GM04504 (cell line): ENCODE measurements around the gene MYBPC3.
"Not testable (repeated sequence)": the region's sequence is repeated elsewhere in the genome, so short reads cannot be mapped to it uniquely, and the experiment has no call there.

Source experiments
- DNase-seq: peaks from one replicate; pipeline ENCODE4 v3.0.0-alpha.2; 2012; ENCODE audit warnings: low read depth

MYBPC3 gene

GRCh38 chr11:47338396-47339241 is 13.9 kb downstream of the MYBPC3 start:
- DNase-seq: no peak

- DNase-seq: no peak
Observed at GRCh38 chr11:47337229-47337924, 15.1 kb downstream of the MYBPC3 start.

GRCh38 chr11:47336595-47336994 is 15.9 kb downstream of the MYBPC3 start:
- DNase-seq: no peak

- no peak for DNase-seq
Observed at GRCh38 chr11:47335733-47336132, 16.8 kb downstream of the MYBPC3 start.

GRCh38 chr11:47334699-47335411 is 17.6 kb downstream of the MYBPC3 start:
- DNase-seq: not testable (repeated sequence)

GRCh38 chr11:47333886-47334443 is 18.5 kb downstream of the MYBPC3 start:
- no peak for DNase-seq

- no peak for DNase-seq
Observed at GRCh38 chr11:47333526-47333845, 19.0 kb downstream of the MYBPC3 start.

- no peak for DNase-seq
Observed at GRCh38 chr11:47332791-47333525, 19.5 kb downstream of the MYBPC3 start.

- DNase-seq: no peak
Observed at GRCh38 chr11:47332303-47332711, 20.2 kb downstream of the MYBPC3 start.

GRCh38 chr11:47331454-47332302 is 20.8 kb downstream of the MYBPC3 start:
- DNase-seq: no peak

- DNase-seq: no peak
Observed at GRCh38 chr11:47329987-47330931, 22.2 kb downstream of the MYBPC3 start.

GRCh38 chr11:47329431-47329986 is 23.0 kb downstream of the MYBPC3 start:
- DNase-seq: no peak

- no peak for DNase-seq
Observed at GRCh38 chr11:47328449-47329390, 23.8 kb downstream of the MYBPC3 start.

- DNase-seq: no peak
Observed at GRCh38 chr11:47327949-47328348, 24.6 kb downstream of the MYBPC3 start.

- DNase-seq: no peak
Observed at GRCh38 chr11:47327025-47327424, 25.5 kb downstream of the MYBPC3 start.

- DNase-seq: no peak
Observed at GRCh38 chr11:47326198-47326597, 26.3 kb downstream of the MYBPC3 start.

- no peak for DNase-seq
Observed at GRCh38 chr11:47325271-47326041, 27.0 kb downstream of the MYBPC3 start.
